Endothelial cell of umbilical vein (primary cell): ENCODE results near the gene TMEM52B. TPM values are rescaled to one million over a fixed set of nuclear protein-coding genes. Genes with fewer than 3 reads are reported as not detected.
"Not testable (repeated sequence)": the region's sequence is repeated elsewhere in the genome, so short reads cannot be mapped to it uniquely, and the experiment has no call there.

ENCODE experiments used
- BruUV-seq: library from RNA; stranded (reverse); fragments of 400-500 nt; replicated peaks from 2 replicates; lab custom pipeline; 2021; lab: Mats Ljungman, UMichigan
- CTCF ChIA-PET: fragments of 300-600, 350-600 bp; sonication (Branson Sonifier 250); formaldehyde crosslinking; loops from one replicate; lab custom pipeline; 2021; ENCODE audit warnings: antibody characterized with exemption, inconsistent platforms; lab: Charles Lee
- POLR2A ChIA-PET: fragments of 300-600, 350-600 bp; sonication (Branson Sonifier 250); formaldehyde crosslinking; loops from one replicate; lab custom pipeline; 2021; ENCODE audit warnings: antibody characterized with exemption, inconsistent platforms; lab: Charles Lee
- DNase-seq: peaks from one replicate; pipeline ENCODE4 v3.0.0-alpha.2; 2011; ENCODE audit warnings: low read depth, low spot score
- FAIRE-seq: peaks from 2 replicates; lab custom pipeline; 2011; peaks lifted over from hg19 to GRCh38; lab: Jason Lieb, UNC
- H2AFZ ChIP-seq: 2 replicates; pipeline ENCODE4 v1.6.0; 2012; ENCODE audit warnings: low read depth, low read length, control low read depth, inconsistent platforms
- H3K27ac ChIP-seq: 2 replicates; pipeline ENCODE4 v1.5.1; 2011; ENCODE audit warnings: low read depth, mild to moderate bottlenecking, control low read depth, low read length, moderate library complexity; ENCODE audit not compliant: insufficient read depth
- H3K27me3 ChIP-seq, 2 experiments: 2 replicates each; pipeline versions ENCODE4 v1.6.0 to v1.6.1; 2011; ENCODE audit warnings: low read length in 2 of 2, mixed read lengths in 1 of 2; ENCODE audit not compliant: control insufficient read depth in 2 of 2, insufficient read depth in 2 of 2
- H3K36me3 ChIP-seq, 2 experiments: 2 replicates in 1 of 2; 3 replicates in 1 of 2; pipeline ENCODE4 v1.5.1; 2011; ENCODE audit warnings: low read length in 2 of 2, mild to moderate bottlenecking in 1 of 2, moderate library complexity in 1 of 2; ENCODE audit not compliant: control insufficient read depth in 2 of 2, insufficient read depth in 2 of 2; ENCODE audit errors: extremely low read depth in 1 of 2
- H3K4me1 ChIP-seq: 3 replicates; pipeline ENCODE4 v1.5.1; 2011; ENCODE audit warnings: mild to moderate bottlenecking, low read length; ENCODE audit not compliant: control insufficient read depth, insufficient read depth; ENCODE audit errors: extremely low read depth
- H3K4me2 ChIP-seq: 2 replicates; pipeline ENCODE4 v1.6.1; 2011; ENCODE audit warnings: low read length, control low read depth, mixed read lengths; ENCODE audit not compliant: insufficient read depth
- H3K4me3 ChIP-seq, 3 experiments: fragments of 200-600 bp in 1 of 3; sonication (generic), shearing (Covaris generic) in 1 of 3; replicated peaks in 1 of 3; 2 replicates each; pipeline ENCODE4 v1.5.1; 2011 to 2016; ENCODE audit warnings: control low read depth in 3 of 3, low read length in 3 of 3, mild to moderate bottlenecking in 2 of 3, inconsistent platforms in 1 of 3, low read depth in 1 of 3, moderate library complexity in 1 of 3; ENCODE audit not compliant: insufficient read depth in 1 of 3
- H3K79me2 ChIP-seq: 2 replicates; pipeline ENCODE4 v1.6.0; 2012; ENCODE audit warnings: low read length, inconsistent platforms; ENCODE audit not compliant: control insufficient read depth, insufficient read depth
- H3K9ac ChIP-seq: replicated peaks from 2 replicates; pipeline ENCODE3; 2011; ENCODE audit warnings: low read length, control low read depth; ENCODE audit not compliant: insufficient read depth; ENCODE audit errors: extremely low read depth
- H3K9me1 ChIP-seq: replicated peaks from 3 replicates; pipeline ENCODE4 v1.6.0; 2011; ENCODE audit warnings: mild to moderate bottlenecking, low read length; ENCODE audit not compliant: control insufficient read depth, insufficient read depth; ENCODE audit errors: extremely low read depth
- H3K9me3 ChIP-seq: replicated peaks from 2 replicates; pipeline ENCODE4 v1.5.1; 2012; ENCODE audit warnings: low read length, inconsistent platforms; ENCODE audit not compliant: control insufficient read depth, insufficient read depth
- H4K20me1 ChIP-seq: replicated peaks from 2 replicates; pipeline ENCODE3; 2011; ENCODE audit warnings: mild to moderate bottlenecking, low read length; ENCODE audit not compliant: control insufficient read depth, insufficient read depth; ENCODE audit errors: extremely low read depth
- EZH2 ChIP-seq: IDR thresholded peaks from 2 replicates; pipeline ENCODE4 v1.6.1; 2012; ENCODE audit warnings: borderline replicate concordance, low read depth, mild to moderate bottlenecking, moderate library complexity, low read length, inconsistent platforms; ENCODE audit not compliant: severe bottlenecking
- FOS ChIP-seq: IDR thresholded peaks from 2 replicates; pipeline ENCODE4 v1.6.1; 2011; ENCODE audit warnings: mild to moderate bottlenecking, low read length, moderate library complexity, borderline replicate concordance; ENCODE audit not compliant: insufficient read depth
- GATA2 ChIP-seq: IDR thresholded peaks from 2 replicates; pipeline ENCODE4 v1.7.0; 2011; ENCODE audit warnings: low read depth, mild to moderate bottlenecking, moderate library complexity, mixed read lengths, low read length; ENCODE audit not compliant: insufficient read length, insufficient read depth
- JUN ChIP-seq: IDR thresholded peaks from 2 replicates; pipeline ENCODE4 v1.6.1; 2011; ENCODE audit warnings: borderline replicate concordance, low read depth; ENCODE audit not compliant: insufficient read length, insufficient read depth
- MYC ChIP-seq: IDR thresholded peaks from one replicate; pipeline ENCODE4 v1.6.1; 2011; ENCODE audit warnings: mild to moderate bottlenecking, low read depth, low read length
- POLR2AphosphoS5 ChIP-seq: IDR thresholded peaks from 2 replicates; pipeline ENCODE4 v1.6.1; 2012; ENCODE audit warnings: low read depth, mild to moderate bottlenecking, control low read depth, low read length, moderate library complexity; ENCODE audit not compliant: insufficient read depth
- dilution Hi-C: fragments of 300-500 bp; cut with MboI; formaldehyde crosslinking; loops from one replicate; pipeline ENCODE4 v1.15.0; 2019; ENCODE audit warnings: low sequenced_read_pairs; ENCODE audit not compliant: extremely low pct_ligation_motif_present
- intact Hi-C: fragments of 100-400 bp; cut with micrococcal nuclease; formaldehyde crosslinking; loops from one replicate; pipeline ENCODE4 v1.10.0; 2022
- polyA plus RNA-seq, 4 experiments: library from polyadenylated mRNA; depleted of rRNA in 3 of 4; stranded (reverse) in 3 of 4; unstranded in 1 of 4; fragments of >200 nt; gene quantifications; 2 replicates each; pipeline versions ENCODE4 v1.2.1 to v1.2.3, GENCODE V29; 2011 to 2012; ENCODE audit warnings: missing spikeins in 1 of 4
- total RNA-seq: library from RNA; stranded (reverse); gene quantifications from 2 replicates; pipeline ENCODE4 v1.2.3, GENCODE V29; 2021
- TF ChIP-seq, protein P1 (sequence below), 2 donors: IDR thresholded peaks; 1 replicate in 1 of 2; 2 replicates in 1 of 2; pipeline ENCODE4 v1.5.1; 2011; ENCODE audit warnings: low read length in 2 of 2, mild to moderate bottlenecking in 2 of 2, moderate library complexity in 2 of 2, control low read depth in 1 of 2, inconsistent platforms in 1 of 2, low read depth in 1 of 2; ENCODE audit not compliant: insufficient read depth in 1 of 2; ENCODE audit errors: extremely low read depth in 1 of 2

The TMEM52B gene
- total and polyA plus RNA-seq, 2 donors (not counting 3 experiments of a cell fraction or from before 2014, with no cell fraction given): 0.24 TPM; not detected in 1

DNA sequence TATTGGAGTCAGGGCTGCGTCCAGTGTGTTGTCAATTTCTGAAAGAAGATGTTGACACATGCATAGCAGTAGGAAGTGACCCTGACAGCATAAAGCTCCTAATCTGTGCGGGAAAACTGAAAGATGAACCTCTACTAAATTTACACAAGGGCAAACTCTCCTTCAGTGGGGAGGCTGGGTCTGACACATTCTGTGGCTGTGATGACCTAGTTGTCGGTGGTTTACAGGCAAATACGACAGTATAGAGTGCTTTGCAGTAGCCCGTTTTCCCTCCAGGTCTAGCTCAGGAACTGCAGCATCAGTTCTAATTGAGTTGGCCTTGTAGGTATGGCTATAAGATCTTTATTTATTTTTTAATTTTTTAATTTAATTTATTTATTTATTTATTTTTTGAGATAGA is 19.0 kb downstream of the TMEM52B start:
- intact Hi-C loops: no loop called here
- dilution Hi-C loops: no loop called here
- no peaks in the 10 kb centered on the region for H3K4me1 ChIP-seq
- H3K9ac ChIP-seq: no peak overlapping the region
- no peaks in the 10 kb centered on the region for H3K79me2 ChIP-seq
- no peaks in the 10 kb centered on the region for H3K27me3 ChIP-seq
- no peak overlapping the region for H2AFZ ChIP-seq
- no peak overlapping the region for H3K4me3 ChIP-seq
- CTCF ChIA-PET: no interaction called here
- no peak overlapping the region for H3K4me2 ChIP-seq
- H3K27ac ChIP-seq: no peak overlapping the region
- TF ChIP-seq POLR2AphosphoS5 (no peak), MYC (no peak), JUN (no peak), EZH2 (no peak), FOS (no peak), GATA2 (no peak)
- TF ChIP-seq, protein P1, sequence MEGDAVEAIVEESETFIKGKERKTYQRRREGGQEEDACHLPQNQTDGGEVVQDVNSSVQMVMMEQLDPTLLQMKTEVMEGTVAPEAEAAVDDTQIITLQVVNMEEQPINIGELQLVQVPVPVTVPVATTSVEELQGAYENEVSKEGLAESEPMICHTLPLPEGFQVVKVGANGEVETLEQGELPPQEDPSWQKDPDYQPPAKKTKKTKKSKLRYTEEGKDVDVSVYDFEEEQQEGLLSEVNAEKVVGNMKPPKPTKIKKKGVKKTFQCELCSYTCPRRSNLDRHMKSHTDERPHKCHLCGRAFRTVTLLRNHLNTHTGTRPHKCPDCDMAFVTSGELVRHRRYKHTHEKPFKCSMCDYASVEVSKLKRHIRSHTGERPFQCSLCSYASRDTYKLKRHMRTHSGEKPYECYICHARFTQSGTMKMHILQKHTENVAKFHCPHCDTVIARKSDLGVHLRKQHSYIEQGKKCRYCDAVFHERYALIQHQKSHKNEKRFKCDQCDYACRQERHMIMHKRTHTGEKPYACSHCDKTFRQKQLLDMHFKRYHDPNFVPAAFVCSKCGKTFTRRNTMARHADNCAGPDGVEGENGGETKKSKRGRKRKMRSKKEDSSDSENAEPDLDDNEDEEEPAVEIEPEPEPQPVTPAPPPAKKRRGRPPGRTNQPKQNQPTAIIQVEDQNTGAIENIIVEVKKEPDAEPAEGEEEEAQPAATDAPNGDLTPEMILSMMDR (IDR thresholded peaks at IDR 0.05; ENCODE audit: extremely low read depth in 1 of 2, insufficient read depth in 1 of 2, low read depth in 1 of 2, low read length in 2 of 2): no peak
- POLR2A ChIA-PET: no interaction called here
- no peaks in the 10 kb centered on the region for H3K9me1 ChIP-seq
- no peaks in the 10 kb centered on the region for H3K9me3 ChIP-seq
- DNase-seq (no peak), FAIRE-seq (no peak)
- H3K36me3 ChIP-seq: no peaks in the 10 kb centered on the region
- H4K20me1 ChIP-seq: no peaks in the 10 kb centered on the region
- BruUV-seq: no TSS peak

- POLR2A ChIA-PET, H3K36me3 ChIP-seq, H3K9ac ChIP-seq, H4K20me1 ChIP-seq, H2AFZ ChIP-seq, H3K4me2 ChIP-seq, intact Hi-C loops, DNase-seq, H3K4me1 ChIP-seq, FAIRE-seq, H3K27me3 ChIP-seq, H3K9me1 ChIP-seq, BruUV-seq, H3K79me2 ChIP-seq, H3K27ac ChIP-seq, H3K9me3 ChIP-seq, dilution Hi-C loops, H3K4me3 ChIP-seq: not testable (repeated sequence)
- CTCF ChIA-PET: interaction anchor here (1.0 kb wide), 1 partner anchor 51 kb away, joined by 3 read pairs; no protein-coding TSS in a partner anchor
Measured at GRCh38 chr12:10204495-10204894, 25.7 kb downstream of the TMEM52B start.
